Activated T-cell treated with anti-CD3 and anti-CD28 coated beads, Interleukin-2, amount 50 U/mL, for 4 hours (primary cell): ENCODE measurements around the gene CD74. TPM values are rescaled to one million over a fixed set of nuclear protein-coding genes. Genes with fewer than 3 reads are reported as not detected.
A peak's percentile ranks its signal among the peaks of the same experiment; 100 is the strongest.
"Not testable (repeated sequence)": the region's sequence is repeated elsewhere in the genome, so short reads cannot be mapped to it uniquely, and the experiment has no call there.

Experiments
- ATAC-seq, 2 donors: fragments of 200-7000 bp; cut with Tn5 transposase; one replicate each; pipeline ENCODE4 v1.10.0; 2021
- DNase-seq: peaks from one replicate; pipeline ENCODE4 v3.0.0-alpha.2; 2020
- H3K27me3 Mint-ChIP-seq: one replicate; pipeline ENCODE4 v1.8.0; 2021; ENCODE audit warnings: low read depth, mixed read lengths
- H3K36me3 Mint-ChIP-seq: one replicate; pipeline ENCODE4 v1.8.0; 2022; ENCODE audit warnings: mixed read lengths; ENCODE audit not compliant: insufficient read depth
- H3K4me1 Mint-ChIP-seq: one replicate; pipeline ENCODE4 v1.8.0; 2021; ENCODE audit warnings: low read depth, mixed read lengths
- H3K4me3 Mint-ChIP-seq: one replicate; pipeline ENCODE4 v1.8.0; 2021; ENCODE audit warnings: mild to moderate bottlenecking, moderate library complexity, mixed read lengths
- H3K9me3 Mint-ChIP-seq: one replicate; pipeline ENCODE4 v1.8.0; 2021; ENCODE audit warnings: mixed read lengths
- total RNA-seq, 3 donors: library from RNA; stranded (reverse); gene quantifications; one replicate each; pipeline ENCODE4 v1.2.1, GENCODE V29; 2021

CD74 gene
- total RNA-seq, 3 donors from 2014 or later, result 230 to 299 (median 241) TPM

DNA sequence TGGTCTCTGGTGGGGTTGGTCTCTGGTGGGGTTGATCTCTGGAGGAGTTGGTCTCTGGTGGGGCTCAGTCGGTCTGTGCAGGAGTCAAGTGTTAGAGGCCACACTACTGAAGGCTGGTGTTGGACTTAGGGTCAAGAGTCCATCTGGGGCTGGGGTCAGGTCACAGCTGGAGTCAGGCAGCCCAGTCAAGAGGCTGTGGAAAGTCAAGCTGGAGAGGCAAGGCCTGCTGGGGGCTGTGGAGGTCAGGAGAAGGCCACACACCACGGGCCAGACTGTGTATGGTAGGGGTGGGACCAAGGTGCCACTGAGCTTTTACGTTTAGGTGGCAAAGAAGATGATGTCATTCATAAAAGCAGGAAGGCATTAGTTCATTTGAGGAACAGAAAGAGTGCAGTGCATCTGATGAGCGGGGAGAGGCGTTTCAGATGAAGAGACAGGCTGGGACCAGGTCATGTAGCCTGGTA, 16.7 kb upstream of the CD74 start:
- Mint-ChIP-seq H3K4me1 (peaks cover 4% of the 10 kb centered on the region), H3K4me3 (no peak overlapping the region), H3K9me3 (no peaks in the 10 kb centered on the region), H3K27me3 (no peaks in the 10 kb centered on the region), H3K36me3 (no peaks in the 10 kb centered on the region)
- ATAC-seq (no peak), DNase-seq (no peak)

DNA sequence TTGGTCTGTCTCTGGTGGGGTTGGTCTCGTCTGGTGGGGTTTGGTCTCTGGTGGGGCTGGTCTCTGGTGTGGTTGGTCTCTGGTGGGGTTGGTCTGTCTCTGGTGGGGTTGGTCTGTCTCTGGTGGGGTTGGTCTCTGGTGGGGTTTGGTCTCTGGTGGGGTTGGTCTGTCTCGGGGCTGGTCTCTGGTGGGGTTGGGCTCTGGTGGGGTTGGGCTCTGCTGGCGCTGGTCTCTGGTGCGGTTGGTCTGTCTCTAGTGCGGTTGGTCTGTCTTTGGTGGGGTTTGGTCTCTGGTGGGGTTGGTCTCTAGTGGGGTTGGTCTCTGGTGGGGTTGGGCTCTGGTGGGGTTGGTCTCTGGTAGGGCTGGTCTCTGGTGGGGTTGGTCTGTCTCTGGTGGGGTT, 16.3 kb upstream of the CD74 start:
- Mint-ChIP-seq H3K36me3 (no peaks in the 10 kb centered on the region), H3K4me1 (peaks cover 4% of the 10 kb centered on the region), H3K9me3 (no peaks in the 10 kb centered on the region), H3K27me3 (no peaks in the 10 kb centered on the region), H3K4me3 (no peak overlapping the region)
- DNase-seq, result no peak
- ATAC-seq, result no peak

DNA sequence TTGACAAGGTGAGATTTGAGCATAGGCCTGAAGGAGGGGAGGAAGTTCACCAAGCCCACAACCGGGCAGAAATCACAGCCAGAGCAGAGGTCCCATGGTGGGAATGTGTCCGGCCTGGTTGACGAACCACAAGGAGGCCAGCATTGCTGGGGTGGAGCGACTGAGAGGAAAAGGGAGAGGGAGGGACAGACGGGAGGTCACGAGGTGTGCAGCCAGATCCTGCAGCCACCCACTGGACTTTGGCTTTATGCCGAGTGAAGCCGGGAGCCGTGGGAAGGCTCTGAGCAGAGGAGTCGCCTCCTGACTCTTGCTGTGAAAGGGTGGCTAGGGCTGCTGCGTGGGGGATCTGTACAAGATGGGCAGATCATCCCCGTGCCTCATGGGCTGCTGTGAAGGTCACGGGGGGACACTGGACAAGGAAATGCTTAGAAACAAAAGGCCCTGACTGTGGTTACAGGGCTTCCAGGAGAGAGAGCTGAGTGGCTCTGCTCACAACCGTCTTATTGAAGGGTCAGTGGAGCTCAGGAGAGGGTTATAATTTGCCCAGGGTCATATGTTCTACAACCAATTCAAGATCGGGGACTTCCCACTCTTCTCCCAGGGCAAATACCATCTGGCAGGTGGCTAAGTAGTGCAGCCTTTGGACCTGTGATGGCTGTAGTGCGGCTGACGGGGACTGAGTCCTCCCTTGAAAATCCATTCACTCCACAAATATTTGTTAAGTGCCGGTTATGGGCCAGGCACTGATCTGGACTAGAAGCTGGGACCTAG, 15.6 kb upstream of the CD74 start:
- no peaks in the 10 kb centered on the region for H3K9me3 Mint-ChIP-seq
- no peak for ATAC-seq
- H3K4me3 Mint-ChIP-seq, result no peak overlapping the region
- peaks cover 4% of the 10 kb centered on the region for H3K4me1 Mint-ChIP-seq
- H3K27me3 Mint-ChIP-seq, result peaks cover 1% of the 10 kb centered on the region
- H3K36me3 Mint-ChIP-seq, result no peaks in the 10 kb centered on the region
- DNase-seq, result no peak

- not testable (repeated sequence) for ATAC-seq, DNase-seq, H3K27me3 Mint-ChIP-seq
Measured at GRCh38 chr5:150426165-150426564, 13.5 kb upstream of the CD74 start.

GRCh38 chr5:150422758-150423157, 10.0 kb upstream of the CD74 start:
- DNase-seq, result no peak
- peaks cover 4% of the 10 kb centered on the region for H3K4me1 Mint-ChIP-seq
- no peak for ATAC-seq
- no peaks in the 10 kb centered on the region for H3K9me3 Mint-ChIP-seq
- no peaks in the 10 kb centered on the region for H3K36me3 Mint-ChIP-seq
- H3K4me3 Mint-ChIP-seq, result no peak overlapping the region
- peaks cover 3% of the 10 kb centered on the region for H3K27me3 Mint-ChIP-seq

More at GRCh38 chr5:150426165-150426564, 13.5 kb upstream of the CD74 start:
- H3K36me3 Mint-ChIP-seq, H3K4me3 Mint-ChIP-seq, H3K4me1 Mint-ChIP-seq, H3K9me3 Mint-ChIP-seq: not testable (repeated sequence)

DNA sequence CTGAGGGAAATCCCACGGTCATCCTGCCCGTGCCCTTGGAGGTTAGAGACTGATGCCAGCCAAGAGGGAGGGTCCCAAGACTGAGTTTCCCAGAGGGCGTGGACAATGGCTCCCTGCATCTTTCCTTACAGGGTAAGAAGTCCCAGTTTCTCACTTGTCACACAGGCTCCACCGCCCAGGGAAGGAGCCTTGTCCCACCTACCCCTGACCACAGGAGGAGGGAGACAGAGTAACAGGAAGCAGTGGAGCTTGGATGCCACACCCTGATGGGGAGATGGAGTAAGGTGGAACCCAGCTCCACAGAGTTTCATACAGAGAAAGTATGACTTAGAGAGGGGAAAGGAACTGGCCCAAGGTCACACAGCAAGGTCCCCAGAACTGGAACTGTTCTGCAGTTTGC, 9.4 kb upstream of the CD74 start:
- Mint-ChIP-seq H3K9me3 (no peaks in the 10 kb centered on the region), H3K27me3 (peaks cover 3% of the 10 kb centered on the region), H3K4me1 (peaks cover 4% of the 10 kb centered on the region), H3K4me3 (no peak overlapping the region), H3K36me3 (no peaks in the 10 kb centered on the region)
- ATAC-seq, result no peak
- no peak for DNase-seq

- no peaks in the 10 kb centered on the region for H3K36me3 Mint-ChIP-seq
- peaks cover 3% of the 10 kb centered on the region for H3K27me3 Mint-ChIP-seq
- no peak overlapping the region for H3K4me3 Mint-ChIP-seq
- no peak for DNase-seq
- ATAC-seq, result no peak
- H3K9me3 Mint-ChIP-seq, result no peaks in the 10 kb centered on the region
- H3K4me1 Mint-ChIP-seq, result peaks cover 8% of the 10 kb centered on the region
Measured at GRCh38 chr5:150419630-150420270, 7.0 kb upstream of the CD74 start.

GRCh38 chr5:150413902-150414790, 1.4 kb upstream of the CD74 start:
- H3K36me3 Mint-ChIP-seq, H3K27me3 Mint-ChIP-seq, ATAC-seq, H3K9me3 Mint-ChIP-seq, DNase-seq, H3K4me3 Mint-ChIP-seq: not testable (repeated sequence)
- peaks cover 40% of the 10 kb centered on the region for H3K4me1 Mint-ChIP-seq

GRCh38 chr5:150413176-150413901, 629 bp upstream of the CD74 start:
- Mint-ChIP-seq H3K36me3 (peaks cover 2% of the 10 kb centered on the region), H3K4me1 (peaks cover 43% of the 10 kb centered on the region), H3K9me3 (no peaks in the 10 kb centered on the region), H3K4me3 (peak overlapping the region; percentile 98), H3K27me3 (no peaks in the 10 kb centered on the region)
- ATAC-seq (no peak), DNase-seq (no peak)

DNA sequence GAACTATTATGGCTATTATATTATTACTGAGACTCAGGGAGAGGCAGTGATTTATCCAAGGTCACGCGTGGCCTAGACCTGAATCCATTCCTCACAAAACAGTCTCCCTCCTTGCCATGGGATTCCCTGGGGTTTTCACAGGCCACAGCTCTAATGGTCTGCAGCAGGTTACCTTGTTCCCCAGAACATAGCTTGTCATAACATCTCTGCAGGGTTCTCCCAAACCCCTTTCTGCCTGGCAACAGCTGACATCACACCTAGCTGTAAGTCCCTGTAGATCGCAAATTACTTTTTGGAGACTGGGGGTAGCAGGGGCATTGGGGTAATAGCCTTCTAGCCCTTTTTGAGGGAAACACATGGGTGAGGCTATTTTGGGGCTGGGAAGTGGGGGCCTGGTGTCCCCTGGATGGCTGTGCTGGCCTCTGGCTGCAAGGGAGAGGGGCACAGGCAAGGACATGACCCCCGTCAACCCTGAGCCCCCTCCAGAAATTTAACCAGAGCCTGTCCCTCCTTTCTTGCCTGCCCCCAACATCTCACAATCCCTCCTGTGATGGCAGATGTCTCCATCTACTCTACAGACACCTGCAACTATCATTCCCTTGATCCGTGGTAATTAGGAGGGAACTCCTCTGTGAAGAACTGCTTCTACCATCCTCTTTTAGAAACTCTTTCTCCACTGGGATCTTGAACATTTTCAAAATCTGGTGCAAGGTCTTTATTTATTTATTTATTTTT, 1.3 kb downstream of the CD74 start:
- DNase-seq (peak; percentile 56), ATAC-seq (peak; percentile 16 to 27)
- Mint-ChIP-seq H3K27me3 (no peaks in the 10 kb centered on the region), H3K4me1 (peaks cover 45% of the 10 kb centered on the region), H3K9me3 (no peaks in the 10 kb centered on the region), H3K4me3 (peak overlapping the region; percentile 98), H3K36me3 (peaks cover 2% of the 10 kb centered on the region)

DNA sequence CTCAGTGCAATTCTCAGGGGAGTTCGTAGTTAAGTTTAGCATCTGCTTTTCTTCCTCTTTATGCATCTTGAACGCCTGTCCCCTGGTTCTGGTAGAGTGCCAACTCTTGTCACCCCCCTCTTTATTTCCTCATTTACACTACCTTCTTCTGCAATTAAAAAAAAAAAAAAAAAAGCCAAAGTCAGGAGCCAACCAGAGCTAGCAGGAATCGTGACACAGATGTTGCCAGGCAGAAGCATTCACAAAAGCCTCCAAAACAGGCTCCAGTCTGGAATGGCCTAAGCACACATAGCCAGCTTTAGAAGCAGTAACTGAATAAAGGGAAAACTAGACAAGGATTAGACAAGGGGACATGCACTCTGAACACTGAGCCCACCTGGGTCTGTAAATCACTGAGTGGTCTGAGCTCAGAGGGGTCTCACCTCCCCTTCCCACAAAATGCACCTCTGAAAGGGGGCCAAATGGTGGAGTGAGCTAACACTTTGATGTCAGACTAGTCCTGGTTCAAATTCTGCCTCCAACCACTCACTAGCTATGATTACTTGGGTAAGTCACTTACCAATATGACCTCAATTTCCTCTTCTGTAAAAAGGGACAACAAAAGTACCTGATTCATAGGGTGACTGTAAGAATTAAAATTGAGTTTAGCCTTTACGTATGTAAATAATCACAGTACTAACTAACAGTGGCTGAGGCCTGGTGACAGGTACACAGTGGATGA, 2.0 kb downstream of the CD74 start:
- H3K4me1 Mint-ChIP-seq, result peaks cover 45% of the 10 kb centered on the region

DNA sequence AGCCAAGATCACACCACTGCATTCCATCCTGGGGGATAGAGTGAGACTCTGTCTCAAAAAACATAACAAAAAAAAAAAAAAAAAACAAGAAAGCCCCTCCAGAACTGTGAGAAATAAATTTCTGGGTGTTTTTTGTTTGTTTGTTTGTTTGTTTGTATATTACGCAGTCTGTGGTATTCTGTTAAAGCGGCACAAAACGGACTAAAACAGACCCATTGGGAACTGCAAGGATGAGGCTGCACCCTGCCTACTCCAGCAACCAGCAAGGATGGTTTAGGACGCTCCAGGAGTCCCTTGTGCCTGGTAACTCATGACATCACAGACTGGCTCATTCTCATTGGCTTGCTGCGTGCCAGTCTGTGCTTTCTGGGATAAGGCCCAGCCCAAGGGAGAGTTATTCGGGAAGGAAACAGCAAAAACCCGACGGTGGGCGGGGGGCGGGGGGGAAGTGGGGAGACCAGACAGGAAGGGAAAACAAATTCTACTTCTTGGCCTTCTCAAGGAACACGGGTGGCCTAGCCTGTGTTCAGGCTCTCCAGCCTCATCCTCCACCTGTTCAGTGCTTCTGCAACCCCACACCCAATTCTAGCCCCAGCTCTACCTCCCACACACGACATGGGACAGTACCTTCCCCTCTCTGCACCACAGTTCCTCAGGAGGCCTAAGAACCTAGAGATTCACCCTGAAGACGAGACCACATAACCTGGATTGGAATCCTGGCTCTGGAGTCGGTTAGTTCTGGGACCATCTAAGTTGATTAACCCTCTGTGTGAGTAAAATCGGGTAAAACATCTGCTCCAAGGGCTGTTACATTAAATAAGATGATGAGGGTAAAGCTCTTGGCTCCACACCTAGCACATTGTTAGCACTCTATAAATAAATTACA, 2.8 kb downstream of the CD74 start:
- ATAC-seq, result peak; percentile 33 to 34
- no peaks in the 10 kb centered on the region for H3K27me3 Mint-ChIP-seq

More for the DNA sequence above, 2.0 kb downstream of the CD74 start:
- peak in 1 of 2 donors; percentile 14 for ATAC-seq
- Mint-ChIP-seq H3K27me3 (no peaks in the 10 kb centered on the region), H3K9me3 (no peaks in the 10 kb centered on the region), H3K4me3 (peak overlapping the region; percentile 98), H3K36me3 (peaks cover 3% of the 10 kb centered on the region)
- DNase-seq, result peak; percentile 39

More for the DNA sequence above, 2.8 kb downstream of the CD74 start:
- peaks cover 3% of the 10 kb centered on the region for H3K36me3 Mint-ChIP-seq
- peaks cover 42% of the 10 kb centered on the region for H3K4me1 Mint-ChIP-seq
- DNase-seq, result peak; percentile 25
- H3K4me3 Mint-ChIP-seq, result peak overlapping the region; percentile 98
- no peaks in the 10 kb centered on the region for H3K9me3 Mint-ChIP-seq
